RWPE2 (cell line): ENCODE measurements around the gene NPHP4.
A peak's percentile ranks its signal among the peaks of the same experiment; 100 is the strongest.

ENCODE experiments used
- ATAC-seq: fragments of 200-7000 bp; cut with Tn5 transposase; 3 replicates; pipeline ENCODE4 v1.9.1; 2021; ENCODE audit warnings: low read depth
- DNase-seq: peaks from one replicate; pipeline ENCODE4 v3.0.0-alpha.2; 2020; ENCODE audit warnings: low spot score
- H3K27ac ChIP-seq: fragments of 450-650 bp; 2 replicates; pipeline ENCODE4 v1.5.1; 2017; ENCODE audit warnings: mild to moderate bottlenecking; ENCODE audit not compliant: poor library complexity, severe bottlenecking
- H3K27me3 ChIP-seq: fragments of 250-450 bp; sonication (Bioruptor Pico); 2 replicates; pipeline ENCODE4 v1.5.1; 2021; ENCODE audit warnings: mild to moderate bottlenecking, moderate library complexity; ENCODE audit not compliant: insufficient read depth, poor library complexity, severe bottlenecking
- H3K36me3 ChIP-seq: fragments of 250-450 bp; sonication (Bioruptor Pico); 2 replicates; pipeline ENCODE4 v1.5.1; 2020; ENCODE audit warnings: low read depth, mild to moderate bottlenecking, moderate library complexity
- H3K4me1 ChIP-seq: fragments of 250-450 bp; sonication (Bioruptor Pico); 2 replicates; pipeline ENCODE4 v1.5.1; 2021; ENCODE audit warnings: mild to moderate bottlenecking, moderate library complexity; ENCODE audit not compliant: insufficient read depth, poor library complexity, severe bottlenecking
- H3K4me3 ChIP-seq: fragments of 250-450 bp; sonication (Bioruptor Pico); 2 replicates; pipeline ENCODE4 v1.5.1; 2021; ENCODE audit warnings: mild to moderate bottlenecking, moderate library complexity; ENCODE audit not compliant: severe bottlenecking
- H3K9me3 ChIP-seq: fragments of 250-450 bp; sonication (Bioruptor Pico); 2 replicates; pipeline ENCODE4 v1.5.1; 2021; ENCODE audit warnings: mild to moderate bottlenecking, moderate library complexity; ENCODE audit not compliant: severe bottlenecking
- CTCF ChIP-seq: fragments of 450-650 bp; IDR thresholded peaks from one replicate; pipeline ENCODE4 v1.5.1; 2017; ENCODE audit warnings: mild to moderate bottlenecking, moderate library complexity; ENCODE audit not compliant: poor library complexity, severe bottlenecking

The NPHP4 gene

GRCh38 chr1:6006882-6007281 is 14.7 kb upstream of the NPHP4 start:
- Histone ChIP-seq H3K36me3 (no peaks in the 10 kb centered on the region), H3K27me3 (no peaks in the 10 kb centered on the region), H3K4me3 (no peak overlapping the region), H3K27ac (no peak overlapping the region), H3K4me1 (no peaks in the 10 kb centered on the region), H3K9me3 (no peaks in the 10 kb centered on the region)
- TF ChIP-seq CTCF: no peak
- ATAC-seq (no peak), DNase-seq (peak; percentile 36)

GRCh38 chr1:6005276-6005917 is 13.2 kb upstream of the NPHP4 start:
- peak; percentile 42 for DNase-seq
- ATAC-seq: no peak
- no peaks in the 10 kb centered on the region for H3K27me3 ChIP-seq
- no peak overlapping the region for H3K4me3 ChIP-seq
- H3K9me3 ChIP-seq: no peaks in the 10 kb centered on the region
- no peaks in the 10 kb centered on the region for H3K36me3 ChIP-seq
- H3K4me1 ChIP-seq: no peaks in the 10 kb centered on the region
- no peak for TF ChIP-seq CTCF
- no peak overlapping the region for H3K27ac ChIP-seq

- Histone ChIP-seq H3K4me1 (no peaks in the 10 kb centered on the region), H3K27ac (no peak overlapping the region), H3K4me3 (no peak overlapping the region), H3K27me3 (no peaks in the 10 kb centered on the region), H3K36me3 (no peaks in the 10 kb centered on the region), H3K9me3 (no peaks in the 10 kb centered on the region)
- ATAC-seq: no peak
- no peak for TF ChIP-seq CTCF
- peak; percentile 23 for DNase-seq
Measured at GRCh38 chr1:6004412-6005123, 12.3 kb upstream of the NPHP4 start.

GRCh38 chr1:6003568-6004411 is 11.6 kb upstream of the NPHP4 start:
- no peak overlapping the region for H3K27ac ChIP-seq
- DNase-seq (peak; percentile 29), ATAC-seq (no peak)
- H3K27me3 ChIP-seq: no peaks in the 10 kb centered on the region
- H3K4me1 ChIP-seq: no peaks in the 10 kb centered on the region
- H3K36me3 ChIP-seq: no peaks in the 10 kb centered on the region
- H3K4me3 ChIP-seq: no peak overlapping the region
- TF ChIP-seq CTCF: no peak
- H3K9me3 ChIP-seq: no peaks in the 10 kb centered on the region
